ACC112 (cell line): Measurements from ENCODE around the gene REG1B.
"Not testable (repeated sequence)": the region's sequence is repeated elsewhere in the genome, so short reads cannot be mapped to it uniquely, and the experiment has no call there.

Source experiments
- H2AFZ ChIP-seq: fragments of 200-600 bp; sonication (generic); one replicate; pipeline ENCODE4 v1.6.0; 2017; ENCODE audit warnings: antibody characterized with exemption, low read length; ENCODE audit not compliant: unreplicated experiment
- H3K27ac ChIP-seq: fragments of 200-600 bp; sonication (generic); 2 replicates; pipeline ENCODE4 v1.5.1; 2014; ENCODE audit warnings: low read depth, mild to moderate bottlenecking, antibody characterized with exemption, low read length, moderate library complexity
- H3K27me3 ChIP-seq: fragments of 200-600 bp; sonication (generic); 2 replicates; pipeline ENCODE4 v1.6.1; 2014; ENCODE audit warnings: mild to moderate bottlenecking, antibody characterized with exemption, low read length, moderate library complexity, mixed read lengths; ENCODE audit not compliant: insufficient read depth
- H3K36me3 ChIP-seq: fragments of 200-600 bp; sonication (generic); 2 replicates; pipeline ENCODE4 v1.6.1; 2016; ENCODE audit warnings: mild to moderate bottlenecking, antibody characterized with exemption, low read length, moderate library complexity, mixed read lengths; ENCODE audit not compliant: insufficient read depth
- H3K4me1 ChIP-seq: fragments of 200-600 bp; sonication (generic); one replicate; pipeline ENCODE4 v1.6.1; 2016; ENCODE audit warnings: low read length, mixed read lengths; ENCODE audit not compliant: insufficient read depth, unreplicated experiment, control insufficient read depth
- H3K4me3 ChIP-seq: fragments of 200-600 bp; sonication (generic); 2 replicates; pipeline ENCODE4 v1.5.1; 2014; ENCODE audit warnings: mild to moderate bottlenecking, low read depth, low read length
- H3K79me2 ChIP-seq: fragments of 200-600 bp; sonication (generic); one replicate; pipeline ENCODE4 v1.6.0; 2016; ENCODE audit warnings: low read length; ENCODE audit not compliant: control insufficient read depth, unreplicated experiment, insufficient read depth

REG1B gene

GRCh38 chr2:79084495-79085135 is 3.2 kb downstream of the REG1B start:
- Histone ChIP-seq H3K4me1 (no peaks in the 10 kb centered on the region), H3K79me2 (no peaks in the 10 kb centered on the region), H2AFZ (no peak overlapping the region), H3K4me3 (no peak overlapping the region), H3K27ac (no peak overlapping the region), H3K27me3 (no peaks in the 10 kb centered on the region), H3K36me3 (no peaks in the 10 kb centered on the region)

GRCh38 chr2:79083597-79084251 is 4.1 kb downstream of the REG1B start:
- Histone ChIP-seq H2AFZ (no peak overlapping the region), H3K4me1 (no peaks in the 10 kb centered on the region), H3K27ac (no peak overlapping the region), H3K79me2 (no peaks in the 10 kb centered on the region), H3K36me3 (no peaks in the 10 kb centered on the region), H3K27me3 (no peaks in the 10 kb centered on the region), H3K4me3 (no peak overlapping the region)

- no peaks in the 10 kb centered on the region for H3K4me1 ChIP-seq
- H3K36me3 ChIP-seq = no peaks in the 10 kb centered on the region
- H3K27me3 ChIP-seq = no peaks in the 10 kb centered on the region
- no peaks in the 10 kb centered on the region for H3K79me2 ChIP-seq
- no peak overlapping the region for H3K4me3 ChIP-seq
- no peak overlapping the region for H2AFZ ChIP-seq
- H3K27ac ChIP-seq = no peak overlapping the region
Observed at GRCh38 chr2:79082987-79083386, 4.8 kb downstream of the REG1B start.

GRCh38 chr2:79071078-79071477 is 16.7 kb downstream of the REG1B start:
- no peak overlapping the region for H3K4me3 ChIP-seq
- H3K27me3 ChIP-seq = no peaks in the 10 kb centered on the region
- no peaks in the 10 kb centered on the region for H3K4me1 ChIP-seq
- H3K36me3 ChIP-seq = no peaks in the 10 kb centered on the region
- H3K27ac ChIP-seq = no peak overlapping the region
- no peak overlapping the region for H2AFZ ChIP-seq
- no peaks in the 10 kb centered on the region for H3K79me2 ChIP-seq

GRCh38 chr2:79065201-79065600 is 22.6 kb downstream of the REG1B start:
- Histone ChIP-seq H3K27ac (no peak overlapping the region), H2AFZ (no peak overlapping the region), H3K4me1 (no peaks in the 10 kb centered on the region), H3K4me3 (no peak overlapping the region), H3K27me3 (no peaks in the 10 kb centered on the region), H3K36me3 (no peaks in the 10 kb centered on the region), H3K79me2 (no peaks in the 10 kb centered on the region)

- not testable (repeated sequence) for H2AFZ ChIP-seq, H3K36me3 ChIP-seq, H3K79me2 ChIP-seq, H3K4me1 ChIP-seq, H3K27me3 ChIP-seq, H3K4me3 ChIP-seq, H3K27ac ChIP-seq
Observed at GRCh38 chr2:79054769-79055168, 33.0 kb downstream of the REG1B start.

- H3K79me2 ChIP-seq, H3K27me3 ChIP-seq, H2AFZ ChIP-seq, H3K4me3 ChIP-seq, H3K27ac ChIP-seq, H3K4me1 ChIP-seq, H3K36me3 ChIP-seq: not testable (repeated sequence)
Observed at GRCh38 chr2:79053486-79053885, 34.3 kb downstream of the REG1B start.

GRCh38 chr2:79041032-79041448 is 46.8 kb downstream of the REG1B start:
- Histone ChIP-seq H3K27ac (no peak overlapping the region), H3K4me3 (no peak overlapping the region), H3K27me3 (no peaks in the 10 kb centered on the region), H3K4me1 (no peaks in the 10 kb centered on the region), H3K36me3 (no peaks in the 10 kb centered on the region), H2AFZ (no peak overlapping the region), H3K79me2 (no peaks in the 10 kb centered on the region)

- Histone ChIP-seq H3K27me3 (no peaks in the 10 kb centered on the region), H3K36me3 (no peaks in the 10 kb centered on the region), H3K4me3 (no peak overlapping the region), H3K27ac (no peak overlapping the region), H2AFZ (no peak overlapping the region), H3K4me1 (no peaks in the 10 kb centered on the region), H3K79me2 (no peaks in the 10 kb centered on the region)
Observed at GRCh38 chr2:79039944-79040343, 47.8 kb downstream of the REG1B start.
